Measurements from ENCODE around the gene SLC35F3. TPM values are rescaled to one million over a fixed set of nuclear protein-coding genes. Genes with fewer than 3 reads are reported as not detected.
A peak's percentile ranks its signal among the peaks of the same experiment; 100 is the strongest.
"Not testable (repeated sequence)": the region's sequence is repeated elsewhere in the genome, so short reads cannot be mapped to it uniquely, and the experiment has no call there.

The SLC35F3 gene
- 0.58 TPM for polyA plus RNA-seq (ENCODE audit: insufficient read length)

DNA sequence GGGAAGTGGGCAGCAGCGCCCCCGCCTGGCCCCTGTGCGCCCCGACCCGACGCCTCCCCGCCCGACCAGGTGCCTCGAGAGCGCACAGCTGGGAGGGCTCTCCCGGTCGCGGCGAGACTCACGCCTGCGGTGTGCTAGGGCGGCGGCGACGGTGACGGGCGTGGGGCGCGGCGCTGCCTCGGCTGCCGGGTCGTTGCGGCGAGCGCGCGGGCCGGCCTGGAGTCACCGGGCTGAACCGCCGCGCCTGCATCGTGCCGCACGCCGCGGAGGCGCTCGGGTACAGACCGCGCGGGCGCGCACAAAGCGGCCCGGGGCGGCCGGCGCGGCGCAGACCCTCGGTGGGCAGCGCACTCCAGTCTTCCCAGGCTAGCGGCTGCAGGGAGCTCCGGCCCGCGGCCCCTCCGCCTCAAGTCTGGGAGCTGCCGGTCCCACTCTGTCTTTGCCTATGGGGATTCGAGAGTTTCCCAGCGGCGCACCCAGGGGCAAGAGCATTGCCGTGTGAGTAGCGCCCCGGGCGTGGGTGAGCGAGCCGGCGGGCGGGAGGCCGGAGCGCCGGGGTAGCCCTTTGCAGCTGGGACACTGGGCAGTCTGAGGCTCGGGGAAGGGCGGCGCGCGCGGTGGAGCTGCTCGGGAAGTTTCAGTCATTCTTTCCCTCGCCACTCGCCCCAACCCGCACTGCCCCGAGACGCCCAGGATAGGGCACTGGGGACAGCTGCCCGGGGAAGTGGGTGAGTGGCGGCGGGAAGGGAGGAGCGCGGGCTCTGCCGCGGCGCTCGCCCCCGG, at the start of gene SLC35F3:
Gene SLC35F3 (plus strand): TSS at position 44 of the 783 bp plus-strand sequence.
- peak; percentile 9 for DNase-seq

GRCh38 chr1:233859446-233859845, 45.0 kb upstream of the SLC35F3 start:
- DNase-seq: no peak

- no peak for DNase-seq
Measured at GRCh38 chr1:233863901-233864545, 40.5 kb upstream of the SLC35F3 start.

DNA sequence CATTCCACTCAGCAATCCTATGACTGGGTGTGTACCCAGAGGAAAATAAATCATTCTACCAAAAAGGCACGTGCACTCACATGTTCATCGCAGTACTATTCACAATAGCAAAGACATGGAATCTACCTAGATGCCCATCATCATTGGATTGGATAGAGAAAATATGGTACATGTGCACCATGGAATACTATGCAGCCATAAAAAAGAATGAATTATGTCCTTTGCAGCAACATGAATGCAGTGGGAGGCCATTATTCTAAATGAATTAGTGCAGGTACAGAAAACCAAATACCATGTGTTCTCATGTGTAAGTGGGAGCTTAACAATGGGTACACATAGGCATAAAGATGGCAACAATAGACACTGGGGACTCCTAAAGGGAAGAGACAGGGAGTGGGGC, 39.9 kb upstream of the SLC35F3 start:
- no peak for DNase-seq

GRCh38 chr1:233865216-233865615, 39.3 kb upstream of the SLC35F3 start:
- no peak for DNase-seq

- DNase-seq: no peak
Measured at GRCh38 chr1:233865902-233866301, 38.6 kb upstream of the SLC35F3 start.

GRCh38 chr1:233867028-233867427, 37.4 kb upstream of the SLC35F3 start:
- no peak for DNase-seq

DNA sequence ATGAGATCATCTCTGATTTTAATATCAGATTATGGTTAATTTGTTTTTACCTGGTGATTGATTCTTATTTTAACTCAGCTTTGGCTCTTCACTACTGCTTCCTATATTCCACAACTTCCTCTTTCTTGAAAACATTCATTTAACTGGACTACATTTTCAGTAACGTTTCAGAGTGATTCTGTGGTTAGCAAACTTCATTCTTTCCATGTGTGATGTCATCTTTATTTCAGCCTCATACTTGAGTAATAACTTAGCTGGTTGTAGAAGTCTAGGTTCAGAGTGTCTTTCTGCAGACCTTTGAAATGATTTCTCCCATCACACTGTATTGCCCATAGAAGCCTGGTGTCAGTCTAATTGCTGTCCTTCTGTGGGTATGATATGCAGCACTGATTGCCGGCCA, 36.0 kb upstream of the SLC35F3 start:
- DNase-seq: no peak

GRCh38 chr1:233869680-233870079, 34.8 kb upstream of the SLC35F3 start:
- DNase-seq: no peak

GRCh38 chr1:233873666-233874065, 30.8 kb upstream of the SLC35F3 start:
- DNase-seq: no peak

- no peak for DNase-seq
Measured at GRCh38 chr1:233879841-233880240, 24.6 kb upstream of the SLC35F3 start.

DNA sequence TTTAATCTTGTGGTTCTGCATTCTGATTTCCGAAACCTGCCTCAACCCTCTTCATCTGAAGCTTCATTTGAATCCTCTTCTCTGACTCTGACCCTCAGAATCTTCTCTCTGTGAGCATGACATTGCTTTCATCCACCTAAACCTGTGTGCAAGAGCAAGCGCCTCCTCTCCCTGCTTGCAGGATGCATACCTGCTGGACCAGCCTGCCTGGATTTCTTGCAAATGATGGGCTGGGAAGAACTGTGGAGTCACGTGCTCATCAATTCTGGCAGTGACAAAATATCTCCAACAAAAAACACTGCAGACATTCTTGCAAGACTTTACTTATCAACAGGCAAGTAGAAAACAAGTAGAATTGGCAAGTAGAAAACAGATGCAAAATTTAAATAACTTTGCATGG, 20.8 kb upstream of the SLC35F3 start:
- DNase-seq: no peak

- no peak for DNase-seq
Measured at GRCh38 chr1:233884461-233885151, 19.9 kb upstream of the SLC35F3 start.

DNA sequence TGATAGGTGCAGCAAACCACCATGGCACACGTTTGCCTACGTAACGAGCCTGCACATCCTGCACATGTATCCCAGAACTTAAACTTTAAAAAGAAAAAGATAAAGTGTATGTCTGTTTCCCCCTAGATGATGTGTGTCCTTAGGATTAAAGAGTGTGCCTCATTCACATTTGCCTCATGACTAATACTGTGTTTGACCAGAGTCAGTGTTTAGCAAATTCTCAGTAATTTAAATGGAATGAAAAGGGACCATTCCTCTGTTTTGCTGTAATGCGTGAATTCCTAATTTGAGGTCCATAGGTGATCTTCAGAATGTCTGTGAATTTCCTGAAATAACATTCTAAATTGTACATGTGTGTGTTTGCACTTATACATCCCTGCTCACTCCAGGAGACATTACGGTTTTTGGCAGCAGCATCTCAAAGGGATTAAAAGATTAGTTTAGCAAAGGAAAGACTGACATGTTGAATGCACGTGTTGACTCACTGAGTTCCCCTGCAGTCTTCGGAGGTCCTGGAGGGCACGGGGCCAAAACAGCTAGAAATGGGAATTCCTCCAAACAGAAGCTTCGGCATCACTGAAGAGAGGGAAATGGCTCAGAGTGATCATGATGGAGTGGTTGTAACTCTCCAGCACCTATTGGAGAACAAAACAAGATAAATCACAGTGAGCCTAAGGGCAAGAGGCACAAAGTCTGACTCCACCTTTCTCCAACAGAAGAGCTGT, 19.1 kb upstream of the SLC35F3 start:
- DNase-seq: no peak

- not testable (repeated sequence) for DNase-seq
Measured at GRCh38 chr1:233891151-233891550, 13.3 kb upstream of the SLC35F3 start.

- DNase-seq: no peak
Measured at GRCh38 chr1:233897325-233898162, 6.9 kb upstream of the SLC35F3 start.

DNA sequence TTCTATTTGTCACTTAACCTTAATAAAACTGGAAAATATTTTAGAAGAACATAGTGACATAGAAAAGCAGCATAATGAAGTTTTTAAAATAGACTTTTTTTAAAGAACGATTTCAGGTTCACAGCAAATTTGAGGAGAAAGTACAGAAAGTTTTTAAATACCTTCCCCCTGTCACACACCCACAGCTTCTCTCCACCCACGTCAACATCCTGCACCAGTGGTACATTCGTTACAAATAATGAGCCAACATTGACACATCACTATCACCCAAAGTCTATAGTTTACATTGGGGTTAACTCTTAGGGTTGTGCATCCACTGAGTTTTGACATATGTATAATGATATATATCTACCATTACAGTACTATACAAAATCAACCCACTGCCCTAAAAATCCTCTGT, 3.0 kb upstream of the SLC35F3 start:
- DNase-seq: no peak

GRCh38 chr1:233905416-233906051, 1.1 kb downstream of the SLC35F3 start:
- no peak for DNase-seq

DNA sequence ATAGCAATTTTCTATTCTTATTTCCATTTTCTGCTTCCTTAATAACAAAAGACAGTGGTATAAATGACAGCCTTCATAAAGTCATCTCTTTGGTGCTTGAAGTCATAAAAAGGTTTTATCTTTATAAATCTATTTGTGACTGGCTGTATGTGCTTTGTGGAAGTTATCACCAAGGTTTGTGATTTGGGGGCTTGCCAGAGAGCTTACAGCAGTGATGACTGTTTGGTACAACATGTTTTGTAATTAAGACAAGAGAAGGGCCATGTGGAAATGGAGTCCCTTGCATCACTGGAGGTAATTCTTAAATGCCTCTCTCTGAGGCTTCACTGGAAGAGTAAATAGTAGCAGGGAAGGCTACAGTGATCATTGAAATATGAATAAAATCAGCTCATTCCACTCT, 2.7 kb downstream of the SLC35F3 start:
- DNase-seq: no peak

DNA sequence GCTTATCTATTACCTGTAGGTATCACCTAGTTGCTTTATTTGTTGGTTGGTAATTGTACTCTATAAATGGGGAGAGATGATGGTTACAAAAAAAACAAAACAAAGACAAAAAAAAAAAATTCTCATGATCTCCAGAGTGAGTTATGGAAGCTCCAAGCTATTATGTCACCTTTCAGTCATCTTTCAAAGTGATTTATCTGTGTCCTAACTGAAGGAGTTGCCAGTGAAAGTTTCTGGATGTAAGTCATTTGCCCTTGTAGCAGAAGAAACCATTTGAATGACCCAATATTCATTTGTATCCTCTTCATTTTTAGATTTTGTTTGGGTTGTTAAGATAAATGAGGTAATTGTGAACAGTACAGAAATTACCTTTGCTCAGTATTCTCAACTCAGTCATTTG, 3.6 kb downstream of the SLC35F3 start:
- DNase-seq: no peak

- DNase-seq: no peak
Measured at GRCh38 chr1:233909195-233909594, 4.7 kb downstream of the SLC35F3 start.
